Activated CD4-positive, alpha-beta T cell treated with anti-CD3 and anti-CD28 coated beads, Interleukin-2, amount 10 ng/mL, durations not matched to agents 7 days and 5 days (primary cell): Measurements from ENCODE around the gene GAB1. TPM values are rescaled to one million over a fixed set of nuclear protein-coding genes. Genes with fewer than 3 reads are reported as not detected.

Experiments used
- CTCF ChIA-PET: fragments of 350-600 bp; sonication (Branson Sonifier 250); formaldehyde crosslinking; loops from one replicate; lab custom pipeline; 2021; ENCODE audit warnings: antibody characterized with exemption; lab: Charles Lee
- POLR2A ChIA-PET: fragments of 350-600 bp; sonication (Branson Sonifier 250); formaldehyde crosslinking; loops from one replicate; lab custom pipeline; 2021; ENCODE audit warnings: antibody characterized with exemption; lab: Charles Lee
- DNase-seq: peaks from one replicate; pipeline ENCODE4 v3.0.0-alpha.2; 2020
- H3K27ac Mint-ChIP-seq: one replicate; pipeline ENCODE4 v1.8.0; 2021; ENCODE audit warnings: mild to moderate bottlenecking, moderate library complexity, mixed read lengths
- H3K27me3 Mint-ChIP-seq: one replicate; pipeline ENCODE4 v1.8.0; 2021; ENCODE audit warnings: mixed read lengths
- H3K36me3 Mint-ChIP-seq: one replicate; pipeline ENCODE4 v1.8.0; 2021; ENCODE audit warnings: low read depth, mixed read lengths
- H3K4me1 Mint-ChIP-seq: one replicate; pipeline ENCODE4 v1.8.0; 2021; ENCODE audit warnings: mixed read lengths
- H3K4me3 Mint-ChIP-seq: one replicate; pipeline ENCODE4 v1.8.0; 2021; ENCODE audit warnings: mild to moderate bottlenecking, moderate library complexity, mixed read lengths
- H3K9me3 Mint-ChIP-seq: one replicate; pipeline ENCODE4 v1.8.0; 2021; ENCODE audit warnings: mixed read lengths
- total RNA-seq, 2 experiments: library from RNA; stranded (reverse); gene quantifications; one replicate each; pipeline ENCODE4 v1.2.3, GENCODE V29; 2021

The GAB1 gene
- total RNA-seq, 2 experiments from 2014 or later, result 0.60 to 0.75 TPM

DNA sequence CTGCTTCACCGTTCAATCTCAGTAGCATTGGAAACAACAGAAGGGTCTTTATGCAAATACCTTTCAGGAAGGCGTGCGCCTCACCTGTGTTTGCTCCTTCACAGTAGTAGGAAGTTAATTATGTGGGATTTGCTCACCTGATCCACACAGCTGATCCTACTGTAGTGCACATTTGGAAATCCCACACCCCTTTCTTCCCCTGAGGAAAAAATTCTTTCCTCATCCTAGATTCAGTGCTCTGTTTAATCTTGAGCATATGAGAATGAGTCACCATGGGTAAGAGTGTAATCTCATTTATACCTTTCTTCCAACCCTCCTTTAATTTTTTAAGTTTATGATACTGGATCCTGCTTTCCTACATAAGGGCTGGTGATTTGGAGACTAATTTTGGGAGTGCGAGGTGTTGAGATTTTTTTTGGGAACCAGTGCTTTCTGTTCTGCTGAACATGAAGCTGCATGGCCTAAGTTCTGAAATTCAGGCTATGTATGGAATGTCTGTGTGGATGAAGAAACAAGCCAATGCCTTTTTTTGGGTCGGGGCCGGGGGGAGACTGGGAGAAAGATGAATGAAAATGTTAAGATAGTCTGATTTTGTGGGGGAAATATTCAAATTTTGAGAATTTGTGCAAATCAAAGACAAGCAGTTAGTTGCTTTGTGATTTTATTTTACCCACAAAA, 19.0 kb downstream of the GAB1 start:
- ChIA-PET POLR2A (no interaction called here), CTCF (no interaction called here)
- H3K4me3 Mint-ChIP-seq, result no peak overlapping the region
- H3K27me3 Mint-ChIP-seq, result peaks cover 7% of the 10 kb centered on the region
- H3K27ac Mint-ChIP-seq, result no peak overlapping the region
- H3K9me3 Mint-ChIP-seq, result peaks cover 7% of the 10 kb centered on the region
- no peaks in the 10 kb centered on the region for H3K36me3 Mint-ChIP-seq
- DNase-seq, result no peak
- peaks cover 21% of the 10 kb centered on the region for H3K4me1 Mint-ChIP-seq

DNA sequence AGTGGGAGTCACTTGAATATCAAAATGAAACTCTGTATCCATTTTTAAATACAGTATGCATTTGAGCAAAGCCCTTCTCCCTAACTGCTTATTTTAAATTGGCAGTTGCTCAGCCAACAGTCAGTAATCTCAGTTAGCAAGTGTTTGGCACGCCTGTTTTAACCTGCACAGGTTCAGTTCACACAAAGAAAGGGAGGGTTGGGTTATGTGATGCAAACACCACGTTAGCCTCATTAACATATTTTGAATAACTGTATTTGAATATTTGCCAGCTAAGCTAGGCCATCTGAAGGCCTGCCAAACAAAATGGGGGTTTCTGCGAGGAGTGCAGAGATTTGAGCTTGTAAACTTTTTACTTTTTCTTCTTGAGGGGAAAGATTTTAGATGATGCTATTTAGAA, 19.8 kb downstream of the GAB1 start:
- peaks cover 23% of the 10 kb centered on the region for H3K4me1 Mint-ChIP-seq

DNA sequence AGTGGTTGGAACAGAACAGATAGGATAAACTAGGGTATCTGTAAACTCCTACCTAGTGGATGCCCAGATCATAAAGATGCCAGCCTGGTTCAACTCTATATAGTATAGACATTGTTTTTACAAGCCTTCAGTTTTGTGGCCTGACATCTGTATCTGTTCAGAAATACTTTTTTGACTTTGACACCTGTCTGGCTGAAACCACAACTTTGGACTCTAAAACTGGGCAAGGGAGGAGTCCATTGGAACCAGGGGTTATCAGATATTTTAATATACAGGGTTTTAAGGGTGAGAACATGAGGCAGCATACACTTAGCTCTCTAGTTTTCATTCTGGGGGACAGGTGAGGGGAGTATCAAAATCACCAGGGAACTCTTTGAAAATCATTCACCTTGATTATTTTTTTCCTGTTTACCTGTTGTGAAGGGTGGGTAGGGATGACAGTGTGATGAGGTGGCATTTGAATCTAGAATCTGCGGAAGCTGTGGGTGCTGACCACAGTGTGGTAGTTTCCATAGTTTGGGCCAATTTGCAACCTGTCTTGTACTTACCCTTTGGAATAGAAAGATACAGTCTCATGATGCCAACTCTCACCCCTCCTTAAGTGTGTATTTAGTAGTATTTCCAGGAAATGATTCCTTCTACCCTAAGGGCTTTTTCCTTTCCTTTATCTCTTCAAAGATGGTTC, 20.6 kb downstream of the GAB1 start:
- Mint-ChIP-seq H3K9me3 (peaks cover 7% of the 10 kb centered on the region), H3K27ac (no peak overlapping the region), H3K4me3 (no peak overlapping the region), H3K27me3 (peaks cover 7% of the 10 kb centered on the region), H3K36me3 (no peaks in the 10 kb centered on the region), H3K4me1 (peaks cover 28% of the 10 kb centered on the region)
- no peak for DNase-seq
- POLR2A ChIA-PET, result no interaction called here
- CTCF ChIA-PET, result no interaction called here

More for the DNA sequence above, 19.8 kb downstream of the GAB1 start:
- Mint-ChIP-seq H3K4me3 (no peak overlapping the region), H3K9me3 (peaks cover 7% of the 10 kb centered on the region), H3K27ac (no peak overlapping the region), H3K36me3 (no peaks in the 10 kb centered on the region), H3K27me3 (peaks cover 7% of the 10 kb centered on the region)
- ChIA-PET POLR2A (no interaction called here), CTCF (no interaction called here)
- DNase-seq, result no peak

DNA sequence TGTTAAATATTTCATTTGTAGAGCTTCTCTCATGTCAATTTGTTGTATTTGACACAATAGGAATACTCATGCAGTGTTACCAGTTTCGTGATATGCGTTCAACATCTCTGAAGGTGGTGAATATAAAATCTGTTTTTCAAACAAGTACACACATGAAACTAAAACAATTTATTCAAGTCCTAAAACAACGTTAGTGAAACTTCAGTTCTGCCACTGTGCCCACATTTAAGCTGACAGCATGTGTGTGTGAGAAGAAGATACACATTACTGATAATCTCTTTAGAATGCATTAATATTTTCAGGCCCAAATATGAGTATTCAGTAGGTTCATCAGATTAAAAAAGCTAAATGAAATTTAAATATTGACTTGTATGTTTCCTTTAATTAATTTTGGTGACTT, 21.7 kb downstream of the GAB1 start:
- no peak for DNase-seq
- peaks cover 35% of the 10 kb centered on the region for H3K4me1 Mint-ChIP-seq
- H3K9me3 Mint-ChIP-seq, result peaks cover 7% of the 10 kb centered on the region
- CTCF ChIA-PET, result no interaction called here
- H3K27ac Mint-ChIP-seq, result peak overlapping the region; percentile 72
- H3K36me3 Mint-ChIP-seq, result no peaks in the 10 kb centered on the region
- H3K27me3 Mint-ChIP-seq, result no peaks in the 10 kb centered on the region
- POLR2A ChIA-PET, result no interaction called here
- no peak overlapping the region for H3K4me3 Mint-ChIP-seq

DNA sequence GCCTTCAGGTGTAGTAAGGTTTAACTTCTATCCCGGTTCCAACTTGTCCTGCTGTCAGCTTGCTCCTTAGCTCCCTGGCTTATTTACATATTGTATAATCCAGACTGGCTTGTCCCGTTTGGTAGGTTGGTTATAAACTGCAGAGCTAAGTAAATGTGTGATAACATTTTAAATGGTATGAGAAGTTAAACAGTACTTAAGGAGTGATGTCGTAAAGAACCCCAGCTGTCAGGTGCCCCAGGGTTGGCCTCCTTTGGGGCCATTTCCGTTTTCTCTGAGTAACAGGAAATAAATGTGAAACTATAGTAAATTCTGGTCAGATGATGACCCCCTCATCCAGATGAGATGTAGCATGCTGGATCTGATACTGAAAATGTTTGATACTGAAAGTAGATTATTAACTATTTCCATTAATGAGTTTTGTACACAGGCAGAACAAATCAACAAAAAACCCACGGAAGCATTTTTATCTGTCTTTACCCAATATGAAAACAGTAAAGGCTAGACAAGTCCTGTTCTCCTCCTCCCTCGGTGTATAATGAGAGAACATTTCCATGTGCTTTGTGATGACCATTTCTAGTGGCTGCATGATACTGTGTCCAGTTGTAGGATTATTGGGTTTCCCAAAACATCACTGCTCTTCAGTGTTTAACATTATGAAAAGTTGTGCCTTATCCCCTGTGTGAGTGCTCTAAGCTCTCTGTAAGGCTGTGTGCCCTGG, 22.4 kb downstream of the GAB1 start:
- DNase-seq, result peak; percentile 25
- POLR2A ChIA-PET, result no interaction called here
- Mint-ChIP-seq H3K4me1 (peaks cover 35% of the 10 kb centered on the region), H3K4me3 (peak overlapping the region; percentile 4), H3K36me3 (no peaks in the 10 kb centered on the region), H3K27ac (peak overlapping the region; percentile 72), H3K27me3 (no peaks in the 10 kb centered on the region), H3K9me3 (peaks cover 7% of the 10 kb centered on the region)
- CTCF ChIA-PET, result no interaction called here

DNA sequence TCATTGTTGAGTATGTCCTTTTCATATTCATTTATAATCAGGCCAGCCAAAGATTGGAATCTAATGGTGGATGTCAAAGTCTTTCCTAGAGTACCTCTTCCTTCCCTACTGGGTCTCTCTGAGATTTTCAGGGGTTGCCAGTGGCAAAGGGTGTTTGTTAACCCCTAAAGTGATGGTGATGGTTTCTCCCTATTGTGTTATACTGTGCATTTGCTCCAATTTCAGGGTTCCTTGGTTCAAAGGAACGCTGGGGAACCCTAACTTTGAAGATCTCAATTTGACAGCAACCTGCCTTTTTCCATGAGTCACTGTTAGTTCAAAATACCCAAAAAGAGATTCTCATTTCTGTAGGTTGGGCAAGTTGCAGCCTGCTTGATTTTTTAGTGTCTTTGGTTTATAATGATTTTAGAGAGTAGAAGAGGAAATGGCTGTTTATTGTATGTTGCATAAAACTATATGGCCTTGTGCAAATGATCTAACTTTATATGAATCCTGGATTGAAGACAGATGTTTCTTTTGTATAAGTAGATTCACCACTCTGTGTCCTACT, 23.0 kb downstream of the GAB1 start:
- Mint-ChIP-seq H3K4me1 (peaks cover 35% of the 10 kb centered on the region), H3K9me3 (peaks cover 7% of the 10 kb centered on the region), H3K4me3 (no peak overlapping the region), H3K36me3 (no peaks in the 10 kb centered on the region), H3K27me3 (no peaks in the 10 kb centered on the region), H3K27ac (peak overlapping the region; percentile 72)
- CTCF ChIA-PET, result no interaction called here
- POLR2A ChIA-PET, result no interaction called here
- no peak for DNase-seq

DNA sequence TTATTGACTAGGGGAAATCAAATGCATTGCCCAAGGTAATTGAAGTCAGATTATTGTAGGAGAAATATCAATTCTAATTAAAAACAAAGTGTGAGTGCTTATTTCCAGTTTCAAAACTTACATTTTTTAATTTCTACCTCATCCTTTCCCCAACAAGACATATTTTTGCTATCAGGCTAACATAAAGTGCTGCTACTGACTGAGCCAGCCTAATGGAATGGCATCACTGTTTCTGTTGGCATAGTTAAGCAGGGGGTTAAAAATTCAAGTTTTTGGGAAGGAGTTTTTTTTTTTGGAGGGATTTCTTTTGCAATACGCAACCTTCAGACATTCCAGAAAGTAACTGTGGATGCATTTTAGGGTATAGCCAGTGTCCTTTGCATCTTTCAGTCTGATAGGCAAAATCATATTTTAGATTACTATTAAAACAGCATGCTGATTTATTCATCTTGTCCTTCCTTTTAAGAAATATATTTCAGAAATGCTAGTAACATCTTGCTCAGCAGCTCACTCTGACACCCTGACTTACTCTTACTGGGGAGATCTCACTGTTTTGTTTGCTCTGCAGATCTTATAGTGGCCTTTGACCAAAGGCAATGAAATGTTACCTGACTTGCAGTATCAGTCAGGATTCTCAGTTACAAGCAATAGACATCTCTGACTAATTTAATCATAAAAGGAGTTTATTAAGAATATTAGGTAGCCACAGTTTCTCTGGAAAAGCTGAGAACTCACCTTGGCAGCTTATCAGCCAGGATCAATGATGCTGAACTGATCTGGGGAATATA, 24.4 kb downstream of the GAB1 start:
- H3K4me3 Mint-ChIP-seq, result no peak overlapping the region

DNA sequence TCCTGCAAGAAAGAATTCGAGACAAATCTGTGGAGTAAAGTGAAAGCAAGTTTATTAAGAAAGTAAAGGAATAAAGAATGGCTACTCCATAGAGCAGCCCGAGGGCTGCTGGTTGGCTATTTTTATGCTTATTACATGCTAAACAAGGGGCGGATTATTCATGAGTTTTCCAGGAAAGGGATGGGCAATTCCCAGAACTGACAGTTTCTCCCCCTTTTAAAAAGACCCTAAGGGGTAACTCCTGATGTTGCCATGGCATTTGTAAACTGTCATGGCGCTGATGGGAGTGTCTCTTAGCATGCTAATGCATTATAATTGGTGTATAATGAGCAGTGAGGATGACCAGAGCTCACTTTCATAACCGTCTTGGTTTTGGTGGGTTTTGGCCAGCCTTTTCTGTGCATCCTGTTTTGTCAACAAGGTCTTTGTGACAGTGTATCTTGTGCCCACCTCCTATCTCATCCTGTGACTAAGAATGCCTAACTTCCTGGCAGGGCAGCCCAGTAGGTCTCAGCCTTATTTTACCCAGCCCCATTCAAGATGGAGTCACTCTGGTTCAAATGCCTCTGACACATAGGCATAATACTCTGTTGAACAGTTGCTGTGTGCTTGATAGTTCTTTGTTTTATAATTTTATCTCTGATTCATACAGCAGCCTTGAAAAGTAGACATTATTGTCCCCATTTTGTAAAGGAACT, 25.8 kb downstream of the GAB1 start:
- CTCF ChIA-PET, result interaction anchor here (1.0 kb wide), 1 partner anchor 36 kb away, joined by 3 read pairs; no protein-coding TSS in a partner anchor

More for the DNA sequence above, 24.4 kb downstream of the GAB1 start:
- H3K9me3 Mint-ChIP-seq, result peaks cover 9% of the 10 kb centered on the region
- DNase-seq, result no peak
- POLR2A ChIA-PET, result no interaction called here
- H3K4me1 Mint-ChIP-seq, result peaks cover 35% of the 10 kb centered on the region
- H3K36me3 Mint-ChIP-seq, result no peaks in the 10 kb centered on the region
- no peak overlapping the region for H3K27ac Mint-ChIP-seq
- H3K27me3 Mint-ChIP-seq, result no peaks in the 10 kb centered on the region
- CTCF ChIA-PET, result interaction anchor here (0.9 kb wide), 1 partner anchor 13 kb away, joined by 3 read pairs; no protein-coding TSS in a partner anchor

DNA sequence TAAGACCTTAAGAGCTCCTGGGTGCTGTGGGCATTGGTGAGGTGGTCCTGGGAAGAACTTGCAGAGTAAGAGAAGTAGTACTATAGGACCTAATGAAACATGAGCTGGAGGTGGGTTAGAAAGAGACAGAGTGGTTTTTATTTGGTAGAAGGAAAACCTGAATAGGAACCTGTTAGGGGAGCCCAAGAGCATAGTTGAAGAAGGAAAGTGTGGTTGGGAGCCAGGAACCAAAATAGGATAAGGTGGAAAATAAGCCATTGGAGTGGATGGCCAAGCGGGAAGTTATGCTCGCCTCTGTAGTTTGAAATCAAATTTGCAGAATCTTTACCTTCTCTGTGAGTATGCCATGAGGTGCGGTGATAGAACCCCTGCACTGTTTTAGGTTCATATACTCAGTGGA, 26.7 kb downstream of the GAB1 start:
- H3K4me1 Mint-ChIP-seq, result peaks cover 35% of the 10 kb centered on the region
- peaks cover 9% of the 10 kb centered on the region for H3K9me3 Mint-ChIP-seq
- no peak overlapping the region for H3K27ac Mint-ChIP-seq
- no peak for DNase-seq
- H3K36me3 Mint-ChIP-seq, result no peaks in the 10 kb centered on the region
- ChIA-PET POLR2A (no interaction called here), CTCF (no interaction called here)
- H3K4me3 Mint-ChIP-seq, result no peak overlapping the region
- H3K27me3 Mint-ChIP-seq, result no peaks in the 10 kb centered on the region

More for the DNA sequence above, 25.8 kb downstream of the GAB1 start:
- DNase-seq, result no peak
- H3K4me1 Mint-ChIP-seq, result peaks cover 35% of the 10 kb centered on the region
- H3K9me3 Mint-ChIP-seq, result peaks cover 9% of the 10 kb centered on the region
- H3K4me3 Mint-ChIP-seq, result no peak overlapping the region
- no peak overlapping the region for H3K27ac Mint-ChIP-seq
- H3K27me3 Mint-ChIP-seq, result no peaks in the 10 kb centered on the region
- POLR2A ChIA-PET, result no interaction called here
- no peaks in the 10 kb centered on the region for H3K36me3 Mint-ChIP-seq

DNA sequence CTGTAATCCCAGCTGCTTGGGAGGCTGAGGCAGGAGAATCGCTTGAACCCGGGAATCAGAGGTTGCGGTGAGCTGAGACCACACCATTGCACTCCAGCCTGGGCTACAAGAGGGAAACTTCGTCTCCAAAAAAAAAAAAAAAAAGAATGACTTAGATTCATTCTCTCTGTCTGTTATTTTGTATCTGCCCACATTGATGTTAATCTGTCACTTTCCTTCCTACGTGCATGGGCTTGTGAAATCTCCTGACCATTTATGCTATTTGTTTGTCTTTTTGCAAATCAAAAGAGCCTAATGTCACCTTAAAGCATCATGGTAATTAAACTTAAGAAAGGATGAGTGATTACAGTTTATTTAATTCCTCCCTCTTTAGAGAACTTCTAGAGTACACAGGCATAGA, 27.4 kb downstream of the GAB1 start:
- peaks cover 9% of the 10 kb centered on the region for H3K9me3 Mint-ChIP-seq
- ChIA-PET CTCF (no interaction called here), POLR2A (no interaction called here)
- no peak overlapping the region for H3K27ac Mint-ChIP-seq
- no peaks in the 10 kb centered on the region for H3K36me3 Mint-ChIP-seq
- no peaks in the 10 kb centered on the region for H3K27me3 Mint-ChIP-seq
- no peak for DNase-seq
- H3K4me1 Mint-ChIP-seq, result peaks cover 28% of the 10 kb centered on the region
- no peak overlapping the region for H3K4me3 Mint-ChIP-seq

DNA sequence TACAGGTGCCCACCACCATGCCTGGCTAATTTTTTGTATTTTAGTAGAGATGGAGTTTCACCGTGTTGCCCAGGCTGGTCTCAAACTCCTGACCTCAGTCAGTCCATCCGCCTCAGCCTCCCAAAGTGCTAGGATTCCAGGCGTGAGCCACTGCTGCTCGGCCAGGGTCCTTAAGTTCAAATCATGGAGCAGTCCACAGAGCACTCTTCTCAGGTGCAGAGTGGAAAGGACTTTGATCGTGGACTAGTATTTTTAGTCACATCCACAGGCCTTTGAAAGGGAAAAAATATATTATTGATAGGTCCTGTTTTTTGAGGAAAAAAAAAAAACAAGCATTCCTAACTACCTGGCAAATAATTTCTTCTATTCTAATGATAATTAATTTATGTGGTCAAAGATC, 31.2 kb downstream of the GAB1 start:
- Mint-ChIP-seq H3K27ac (no peak overlapping the region), H3K27me3 (no peaks in the 10 kb centered on the region), H3K4me3 (no peak overlapping the region), H3K4me1 (peaks cover 3% of the 10 kb centered on the region), H3K9me3 (peaks cover 2% of the 10 kb centered on the region), H3K36me3 (no peaks in the 10 kb centered on the region)
- CTCF ChIA-PET, result no interaction called here
- DNase-seq, result no peak
- POLR2A ChIA-PET, result no interaction called here

DNA sequence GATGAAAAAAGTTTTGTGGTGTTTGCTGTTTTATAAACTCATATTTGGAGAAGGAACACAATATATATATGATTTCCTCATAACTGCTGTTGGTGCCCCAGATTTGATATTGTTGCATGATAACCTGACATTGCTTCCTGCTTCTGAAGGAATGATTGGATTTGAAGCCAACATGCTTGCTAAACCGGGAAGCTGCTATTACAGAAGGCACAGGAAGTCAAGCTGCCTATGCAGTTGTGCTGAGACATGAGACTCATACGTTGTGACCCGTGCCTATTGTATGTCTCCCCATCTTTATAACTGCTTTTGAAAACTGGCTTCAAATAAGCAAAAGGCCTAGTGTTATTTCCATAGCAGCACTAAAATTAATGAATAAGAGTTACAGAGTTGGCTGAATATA, 32.9 kb downstream of the GAB1 start:
- no peak for DNase-seq
- ChIA-PET CTCF (interaction anchor here (0.6 kb wide), 1 partner anchor 47 kb away, joined by 3 read pairs; no protein-coding TSS in a partner anchor), POLR2A (no interaction called here)
- Mint-ChIP-seq H3K4me1 (no peaks in the 10 kb centered on the region), H3K36me3 (no peaks in the 10 kb centered on the region), H3K27ac (no peak overlapping the region), H3K4me3 (no peak overlapping the region), H3K9me3 (peaks cover 2% of the 10 kb centered on the region), H3K27me3 (no peaks in the 10 kb centered on the region)
